RWPE1 (cell line): ENCODE data around the gene MAGOHB.

Source experiments
- CTCF ChIA-PET: fragments of 350-600 bp; sonication (Branson Sonifier 250); formaldehyde crosslinking; extraction: SDS; loops from one replicate; lab custom pipeline; 2021; lab: Yijun Ruan, JAX
- POLR2A ChIA-PET: fragments of 400-600 bp; formaldehyde crosslinking; extraction: SDS; loops from one replicate; lab custom pipeline; 2020; ENCODE audit warnings: antibody characterized with exemption; ENCODE audit not compliant: low non-redundant PET; lab: Yijun Ruan, JAX
- DNase-seq: peaks from one replicate; pipeline ENCODE4 v3.0.0; 2012; ENCODE audit warnings: low spot score
- H3K27ac ChIP-seq: fragments of 450-650 bp; 2 replicates; pipeline ENCODE4 v1.5.1; 2017
- TF ChIP-seq, protein P1 (sequence below): fragments of 450-650 bp; conservative IDR thresholded peaks from 2 replicates; pipeline ENCODE4 v1.5.1; 2017; ENCODE audit warnings: low read depth, mild to moderate bottlenecking

The MAGOHB gene

DNA sequence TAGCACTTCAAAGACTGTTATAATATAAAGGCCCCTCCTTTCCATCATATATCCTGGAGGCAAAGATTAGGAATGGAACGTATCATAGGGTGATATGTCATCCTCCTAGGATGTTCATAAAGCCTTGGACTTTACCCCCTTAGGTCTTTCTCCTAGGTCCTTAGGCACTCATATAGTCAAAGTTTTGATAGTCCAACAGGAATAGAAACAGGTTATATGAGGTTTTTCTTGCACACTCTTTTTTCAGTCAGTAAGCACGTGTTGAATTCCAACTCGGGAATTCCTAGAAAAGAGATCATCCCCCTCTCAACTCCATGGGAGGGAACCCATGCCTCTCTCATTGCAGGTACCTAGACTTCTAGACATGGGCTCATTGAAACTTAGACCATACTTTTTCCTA lies 20.1 kb upstream of the MAGOHB start:
- no peak for DNase-seq

DNA sequence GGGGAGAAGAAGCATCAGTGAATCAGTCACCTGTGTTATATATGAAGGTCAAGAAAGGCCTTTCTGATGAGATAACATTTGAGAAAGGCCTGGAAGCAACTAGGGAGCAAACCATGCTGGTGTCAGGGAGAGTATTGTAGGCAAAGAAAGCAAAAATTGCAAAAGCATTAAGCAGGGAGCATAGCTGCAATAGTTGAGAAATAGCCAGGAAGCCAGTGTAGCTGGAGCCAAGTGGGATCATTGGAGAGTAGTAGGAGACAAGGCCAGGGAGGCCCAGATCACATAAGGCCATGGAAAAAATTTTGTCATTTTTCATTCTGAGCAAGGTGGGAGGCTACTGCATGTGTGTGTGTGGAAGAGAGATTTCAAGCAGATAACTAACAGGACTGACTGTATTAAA lies 18.8 kb upstream of the MAGOHB start:
- TF ChIP-seq, protein P1, sequence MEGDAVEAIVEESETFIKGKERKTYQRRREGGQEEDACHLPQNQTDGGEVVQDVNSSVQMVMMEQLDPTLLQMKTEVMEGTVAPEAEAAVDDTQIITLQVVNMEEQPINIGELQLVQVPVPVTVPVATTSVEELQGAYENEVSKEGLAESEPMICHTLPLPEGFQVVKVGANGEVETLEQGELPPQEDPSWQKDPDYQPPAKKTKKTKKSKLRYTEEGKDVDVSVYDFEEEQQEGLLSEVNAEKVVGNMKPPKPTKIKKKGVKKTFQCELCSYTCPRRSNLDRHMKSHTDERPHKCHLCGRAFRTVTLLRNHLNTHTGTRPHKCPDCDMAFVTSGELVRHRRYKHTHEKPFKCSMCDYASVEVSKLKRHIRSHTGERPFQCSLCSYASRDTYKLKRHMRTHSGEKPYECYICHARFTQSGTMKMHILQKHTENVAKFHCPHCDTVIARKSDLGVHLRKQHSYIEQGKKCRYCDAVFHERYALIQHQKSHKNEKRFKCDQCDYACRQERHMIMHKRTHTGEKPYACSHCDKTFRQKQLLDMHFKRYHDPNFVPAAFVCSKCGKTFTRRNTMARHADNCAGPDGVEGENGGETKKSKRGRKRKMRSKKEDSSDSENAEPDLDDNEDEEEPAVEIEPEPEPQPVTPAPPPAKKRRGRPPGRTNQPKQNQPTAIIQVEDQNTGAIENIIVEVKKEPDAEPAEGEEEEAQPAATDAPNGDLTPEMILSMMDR, result no peak
- CTCF ChIA-PET, result no interaction called here
- DNase-seq, result no peak
- POLR2A ChIA-PET, result no interaction called here
- H3K27ac ChIP-seq, result no peak overlapping the region

More for the DNA sequence above, 20.1 kb upstream of the MAGOHB start:
- H3K27ac ChIP-seq, result no peak overlapping the region
- TF ChIP-seq, protein P1, result no peak
- POLR2A ChIA-PET, result no interaction called here
- CTCF ChIA-PET, result interaction anchor here (0.7 kb wide), 1 partner anchor 122 kb away, joined by 6 read pairs; no protein-coding TSS in a partner anchor

DNA sequence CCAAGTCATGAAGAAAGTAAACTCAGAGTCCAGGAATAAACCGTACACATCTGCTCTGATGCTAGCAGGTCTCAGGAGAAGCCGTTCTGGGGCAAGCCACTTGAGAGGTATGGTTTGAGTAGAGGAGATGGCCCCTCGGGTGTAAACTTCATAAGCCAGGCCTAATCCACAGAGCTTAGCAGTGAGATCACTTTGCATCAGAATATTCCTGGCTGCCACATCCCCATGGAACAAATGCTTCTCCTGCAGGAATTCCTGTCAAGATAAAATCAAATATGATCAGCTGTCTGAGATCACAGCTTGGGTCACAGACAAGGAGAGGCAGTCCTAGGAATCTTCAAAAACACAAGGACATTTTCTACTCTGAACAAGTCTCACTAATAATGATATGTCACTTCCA lies 11.2 kb upstream of the MAGOHB start:
- no peak for DNase-seq
- ChIA-PET POLR2A (no interaction called here), CTCF (no interaction called here)
- no peak overlapping the region for H3K27ac ChIP-seq
- TF ChIP-seq, protein P1, result no peak

DNA sequence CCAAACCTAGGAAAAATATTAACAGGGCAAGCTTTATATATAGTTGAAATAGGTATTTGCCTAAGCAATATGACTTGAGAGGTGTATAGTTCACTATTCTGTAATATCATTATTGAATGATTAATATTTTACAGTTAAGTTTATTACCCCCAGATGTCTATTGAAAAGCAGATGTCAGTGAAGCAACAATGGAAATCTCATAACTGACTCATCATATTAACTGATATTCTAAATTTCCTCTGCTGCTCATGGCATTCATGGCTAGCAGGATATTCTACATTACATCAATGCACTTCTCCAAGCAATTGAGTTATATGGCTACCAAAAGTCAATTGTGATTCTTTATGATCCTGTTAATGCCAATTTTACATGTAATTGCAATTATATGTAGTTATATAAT lies 9.7 kb upstream of the MAGOHB start:
- TF ChIP-seq, protein P1, result no peak
- ChIA-PET CTCF (no interaction called here), POLR2A (no interaction called here)
- no peak overlapping the region for H3K27ac ChIP-seq
- no peak for DNase-seq

DNA sequence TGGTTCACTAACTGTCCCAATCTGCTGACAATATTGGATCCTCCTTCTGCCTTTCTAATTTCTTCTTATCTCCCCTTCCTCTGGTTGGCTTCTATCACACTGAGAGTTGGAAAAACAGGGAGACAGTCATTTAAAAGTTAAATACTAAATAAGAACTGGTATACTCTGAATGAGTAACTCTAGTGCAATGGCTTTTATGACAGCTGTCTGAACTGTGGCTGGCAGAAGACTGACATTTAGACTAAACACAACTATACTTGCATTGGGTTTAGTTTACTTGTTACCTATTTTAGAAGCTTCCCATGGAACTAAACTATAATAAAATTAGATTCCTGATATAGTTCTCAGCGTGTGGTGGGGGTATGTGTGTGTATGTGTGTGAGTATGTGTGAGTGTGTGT lies 7.9 kb upstream of the MAGOHB start:
- POLR2A ChIA-PET, result no interaction called here
- TF ChIP-seq, protein P1, result no peak
- DNase-seq, result no peak
- no peak overlapping the region for H3K27ac ChIP-seq
- CTCF ChIA-PET, result no interaction called here

DNA sequence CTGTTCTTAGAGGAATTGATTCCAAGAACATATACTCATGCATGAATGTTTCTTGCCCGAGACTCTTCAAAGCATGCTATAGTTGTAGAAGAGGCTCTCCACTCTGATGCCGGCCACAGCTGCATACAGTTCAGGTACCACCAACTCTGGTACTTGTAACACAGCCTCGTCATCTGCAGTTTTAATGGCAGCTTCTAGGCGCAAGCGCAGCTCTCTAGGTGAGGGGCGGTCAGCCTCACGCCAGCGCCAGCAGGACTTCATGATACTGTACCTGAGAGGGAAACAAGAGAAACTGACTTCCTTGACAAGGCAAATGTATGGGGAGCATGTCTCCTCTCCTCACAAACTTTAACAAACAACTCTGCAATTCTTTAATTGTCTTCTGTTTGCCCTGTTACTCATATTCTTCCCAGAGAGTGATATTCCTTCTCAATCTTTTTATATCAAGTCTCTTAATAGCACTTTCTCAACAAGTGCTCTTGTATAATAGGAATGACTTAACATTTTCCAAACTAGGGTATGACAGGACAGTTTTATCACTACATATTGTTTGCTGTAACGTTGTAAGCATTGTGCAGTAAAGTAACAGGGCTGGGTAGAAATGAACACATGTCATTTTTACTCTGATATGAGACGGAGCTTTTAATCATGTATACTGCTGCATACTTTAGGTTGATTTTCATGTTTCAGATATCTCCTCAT lies 6.8 kb upstream of the MAGOHB start:
- ChIA-PET POLR2A (no interaction called here), CTCF (no interaction called here)
- H3K27ac ChIP-seq, result no peak overlapping the region
- no peak for DNase-seq
- TF ChIP-seq, protein P1, result no peak
